H1 (cell line): ENCODE measurements around the gene UBC. TPM values are rescaled to one million over a fixed set of nuclear protein-coding genes. Genes with fewer than 3 reads are reported as not detected.

Experiments
- CHD7 ChIP-seq: fragments of 300-600 bp; sonication (generic); IDR thresholded peaks from 2 replicates; pipeline ENCODE4 v1.7.1; 2012; ENCODE audit warnings: low read length, moderate library complexity, mild to moderate bottlenecking, inconsistent platforms; ENCODE audit not compliant: insufficient replicate concordance
- EZH2 ChIP-seq: fragments of 200-600 bp; sonication (generic); IDR thresholded peaks from 2 replicates; pipeline ENCODE4 v1.7.1; 2012; ENCODE audit warnings: low read depth, mild to moderate bottlenecking, moderate library complexity, low read length, inconsistent platforms; ENCODE audit not compliant: severe bottlenecking
- GTF2F1 ChIP-seq: IDR thresholded peaks from 2 replicates; pipeline ENCODE4 v1.6.1; 2012; ENCODE audit warnings: low read depth, low read length, improper control_type of control experiment, borderline replicate concordance
- JUN ChIP-seq: IDR thresholded peaks from 2 replicates; pipeline ENCODE4 v1.6.1; 2011; ENCODE audit warnings: low read depth, mild to moderate bottlenecking, improper control_type of control experiment, low read length
- NRF1 ChIP-seq: IDR thresholded peaks from 2 replicates; pipeline ENCODE4 v1.6.1; 2011; ENCODE audit warnings: mild to moderate bottlenecking, low read depth, low read length, improper control_type of control experiment
- RXRA ChIP-seq: IDR thresholded peaks from 2 replicates; pipeline ENCODE4 v1.6.1; 2011; ENCODE audit warnings: low read depth, mild to moderate bottlenecking, low read length, moderate library complexity; ENCODE audit not compliant: insufficient read depth
- SIX5 ChIP-seq: IDR thresholded peaks from 2 replicates; pipeline ENCODE4 v1.6.1; 2011; ENCODE audit warnings: mild to moderate bottlenecking, low read depth, low read length
- SP4 ChIP-seq: IDR thresholded peaks from 2 replicates; pipeline ENCODE4 v1.6.1; 2012; ENCODE audit warnings: low read length, inconsistent platforms
- SUZ12 ChIP-seq: fragments of 200-600 bp; sonication (generic); IDR thresholded peaks from 2 replicates; pipeline ENCODE4 v1.6.1; 2012; ENCODE audit warnings: mild to moderate bottlenecking, inconsistent platforms, low read length, moderate library complexity, mixed read lengths
- YY1 ChIP-seq: IDR thresholded peaks from 2 replicates; pipeline ENCODE4 v1.6.1; 2011; ENCODE audit warnings: low read depth, mild to moderate bottlenecking, low read length
- polyA plus RNA-seq, 7 experiments: library from polyadenylated mRNA; depleted of rRNA in 3 of 7; stranded (reverse) in 5 of 7; unstranded in 2 of 7; fragments of >200 nt in 5 of 7; fragments of 200-250 nt in 2 of 7; gene quantifications; 1 replicate in 5 of 7; 2 replicates in 1 of 7; 4 replicates in 1 of 7; pipeline versions ENCODE4 v1.2.1 to v1.2.3, GENCODE V29; 2011 to 2013; ENCODE audit warnings: missing spikeins in 2 of 7, mixed read lengths in 2 of 7
- total RNA-seq: library from RNA; stranded (reverse); fragmentation: NEBNext Ultra II Directional; extraction: Animal tissue kit (Norgen Biotek cat#: 25700); gene quantifications from 2 replicates; pipeline ENCODE4 v1.2.1, GENCODE V29; 2021

Gene UBC
- total and polyA plus RNA-seq, 2 of the 8 experiments (the other 6 are each of a cell fraction or from before 2014, with no cell fraction given), result 559 to 749 TPM

DNA sequence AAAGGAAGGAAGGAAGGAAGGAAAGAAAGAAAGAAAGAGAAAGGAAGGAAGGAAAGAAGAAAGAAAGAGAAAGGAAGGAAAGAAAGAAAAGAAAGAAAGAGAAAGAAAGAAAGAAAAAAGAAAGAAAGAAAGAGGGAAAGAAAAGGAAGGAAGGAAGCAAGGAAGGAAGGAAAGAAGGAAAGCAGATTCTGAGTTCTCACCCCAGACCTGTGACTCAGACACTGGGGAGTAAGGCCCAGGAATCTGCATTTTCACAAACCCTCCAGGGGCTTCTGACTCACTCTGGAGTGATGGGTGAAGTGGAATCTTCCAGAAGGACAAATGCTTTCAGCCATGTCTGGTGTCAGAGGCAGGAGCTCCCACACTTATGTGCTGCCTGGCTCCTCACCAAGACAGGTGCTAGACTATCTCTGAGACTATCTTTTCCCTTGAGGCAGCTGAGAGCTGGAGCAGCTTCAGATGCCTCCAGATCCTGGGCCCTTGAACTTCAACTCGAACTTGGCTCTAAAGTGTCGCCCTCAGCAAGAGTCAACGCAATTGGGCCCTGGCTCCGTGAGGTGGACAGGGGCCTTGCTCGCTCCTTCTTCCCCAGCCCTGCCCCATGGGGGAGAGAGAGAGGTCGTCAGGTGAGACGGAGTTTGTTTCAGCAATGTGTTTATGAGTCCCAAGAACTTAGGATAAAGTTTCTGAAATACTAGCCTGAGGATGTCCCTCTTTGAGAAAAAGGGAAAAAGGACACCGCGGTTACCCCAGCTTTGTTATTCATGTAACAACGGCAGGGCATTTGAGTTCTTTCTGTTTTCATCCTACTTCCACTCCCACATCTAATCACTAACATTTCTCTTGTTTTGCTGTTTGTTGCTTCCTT, 31.0 kb downstream of the UBC start (continued):
- TF ChIP-seq CHD7 (no peak), JUN (no peak), EZH2 (no peak), SIX5 (no peak), RXRA (no peak), SP4 (no peak), SUZ12 (no peak), NRF1 (no peak), YY1 (no peak), GTF2F1 (no peak)
